Ecto neural progenitor cell (in vitro differentiated cells): ENCODE data around the gene ULK4.

Experiments
- DNase-seq: peaks from one replicate; pipeline ENCODE4 v3.0.0-alpha.2; 2018; ENCODE audit warnings: low spot score

ULK4 gene

GRCh38 chr3:41220906-41221677, 740.8 kb downstream of the ULK4 start:
- no peak for DNase-seq

- DNase-seq, result no peak
These were observed 742.5 kb downstream of the ULK4 start for GRCh38 chr3:41219424-41219823.

GRCh38 chr3:41216993-41217392, 744.9 kb downstream of the ULK4 start:
- no peak for DNase-seq

GRCh38 chr3:41216422-41216821, 745.5 kb downstream of the ULK4 start:
- DNase-seq, result no peak

GRCh38 chr3:41213588-41213987, 748.3 kb downstream of the ULK4 start:
- DNase-seq, result no peak

GRCh38 chr3:41212088-41212487, 749.8 kb downstream of the ULK4 start:
- DNase-seq, result no peak

- DNase-seq, result no peak
These were observed 750.9 kb downstream of the ULK4 start for GRCh38 chr3:41210966-41211365.

- DNase-seq, result no peak
These were observed 752.3 kb downstream of the ULK4 start for GRCh38 chr3:41209646-41210045.

- no peak for DNase-seq
These were observed 753.2 kb downstream of the ULK4 start for GRCh38 chr3:41208507-41209220.

- DNase-seq, result no peak
These were observed 754.5 kb downstream of the ULK4 start for GRCh38 chr3:41207355-41207754.

- DNase-seq, result no peak
These were observed 756.3 kb downstream of the ULK4 start for GRCh38 chr3:41205591-41205990.

GRCh38 chr3:41204369-41204768, 757.5 kb downstream of the ULK4 start:
- DNase-seq, result no peak

- DNase-seq, result no peak
These were observed 759.0 kb downstream of the ULK4 start for GRCh38 chr3:41202834-41203345.

GRCh38 chr3:41202075-41202833, 759.6 kb downstream of the ULK4 start:
- no peak for DNase-seq

- DNase-seq, result no peak
These were observed 761.3 kb downstream of the ULK4 start for GRCh38 chr3:41200669-41201021.

GRCh38 chr3:41199866-41200668, 761.8 kb downstream of the ULK4 start:
- peak; percentile 76 for DNase-seq

- peak; percentile 95 for DNase-seq
These were observed 762.7 kb downstream of the ULK4 start, which contains the start of gene CTNNB1 for GRCh38 chr3:41198950-41199865. TSS of gene CTNNB1 (plus strand) at chr3:41199505. CDS start at chr3:41224069, 24,564 bp downstream.

GRCh38 chr3:41198526-41198925, 763.4 kb downstream of the ULK4 start:
- DNase-seq, result no peak

- no peak for DNase-seq
These were observed 763.9 kb downstream of the ULK4 start for GRCh38 chr3:41198046-41198445.
